Epithelial cell of esophagus (primary cell): ENCODE results near the gene FKBP10.

Source experiments
- DNase-seq: peaks from one replicate; pipeline ENCODE4 v3.0.0; 2010; ENCODE audit warnings: low read depth
- H3K4me3 ChIP-seq: 2 replicates; pipeline ENCODE4 v1.5.1; 2011; ENCODE audit warnings: mild to moderate bottlenecking, low read length, control low read depth
- CTCF ChIP-seq: IDR thresholded peaks from 2 replicates; pipeline ENCODE4 v1.5.1; 2011; ENCODE audit warnings: low read depth, mild to moderate bottlenecking, low read length, control low read depth, inconsistent platforms; ENCODE audit not compliant: insufficient read depth; ENCODE audit errors: missing control alignments

FKBP10 gene

GRCh38 chr17:41868568-41868967 is 55.8 kb downstream of the FKBP10 start:
- H3K4me3 ChIP-seq, result no peak overlapping the region
- TF ChIP-seq CTCF, result no peak
- DNase-seq, result no peak

GRCh38 chr17:41869426-41869825 is 56.6 kb downstream of the FKBP10 start:
- peak; percentile 85 for DNase-seq
- no peak overlapping the region for H3K4me3 ChIP-seq
- TF ChIP-seq CTCF, result no peak

GRCh38 chr17:41870097-41870496 is 57.3 kb downstream of the FKBP10 start:
- no peak for DNase-seq
- TF ChIP-seq CTCF, result no peak
- H3K4me3 ChIP-seq, result no peak overlapping the region

- no peak for TF ChIP-seq CTCF
- DNase-seq, result peak; percentile 27
- no peak overlapping the region for H3K4me3 ChIP-seq
Measured at GRCh38 chr17:41870627-41871026, 57.8 kb downstream of the FKBP10 start.

GRCh38 chr17:41871789-41872188 is 59.0 kb downstream of the FKBP10 start:
- TF ChIP-seq CTCF, result no peak
- H3K4me3 ChIP-seq, result no peak overlapping the region
- no peak for DNase-seq
